GM12878 (cell line): ENCODE results near the gene BTBD10. TPM values are rescaled to one million over a fixed set of nuclear protein-coding genes. Genes with fewer than 3 reads are reported as not detected.

Experiments used
- ATAC-seq: fragments of 200-7000 bp; cut with Tn5 transposase; 3 replicates; pipeline ENCODE4 v1.9.1; 2020; ENCODE audit warnings: mild to moderate bottlenecking, moderate library complexity
- BruUV-seq: library from RNA; stranded (reverse); fragments of 400-500 nt; replicated peaks from 2 replicates; lab custom pipeline; 2021; lab: Mats Ljungman, UMichigan
- CTCF ChIA-PET: fragments of 300-600 bp; sonication (Branson Sonifier 250); formaldehyde crosslinking; extraction: SDS; loops from one replicate; lab custom pipeline; 2021; ENCODE audit warnings: inconsistent platforms; lab: Yijun Ruan, JAX
- POLR2A ChIA-PET: fragments of 350-600 bp; formaldehyde crosslinking; extraction: SDS; loops from one replicate; lab custom pipeline; 2021; ENCODE audit warnings: inconsistent platforms; lab: Charles Lee
- RAD21 ChIA-PET: fragments of 300-600 bp; sonication (Branson Sonifier 250); formaldehyde crosslinking; loops from one replicate; lab custom pipeline; 2023; ENCODE audit warnings: antibody characterized with exemption; ENCODE audit not compliant: unreplicated experiment; lab: Charles Lee
- SMC1A ChIA-PET: fragments of 300-600 bp; sonication (Branson Sonifier 250); formaldehyde crosslinking; loops from one replicate; lab custom pipeline; 2023; ENCODE audit not compliant: unreplicated experiment, uncharacterized antibody; lab: Charles Lee
- DNase-seq: peaks from one replicate; pipeline ENCODE4 v3.0.0-alpha.2; 2011; ENCODE audit warnings: low read depth, low spot score
- FAIRE-seq: peaks from 3 replicates; lab custom pipeline; 2011; peaks lifted over from hg19 to GRCh38; lab: Jason Lieb, UNC
- H2AFZ ChIP-seq: 2 replicates; pipeline ENCODE4 v1.6.0; 2011; ENCODE audit warnings: low read depth, low read length, control low read depth; ENCODE audit not compliant: control insufficient read depth
- H3K27ac ChIP-seq: 2 replicates; pipeline ENCODE4 v1.5.1; 2011; ENCODE audit warnings: control low read depth; ENCODE audit not compliant: control insufficient read depth, insufficient read depth
- H3K27me3 ChIP-seq, 2 experiments: replicated peaks in 1 of 2; 2 replicates each; pipeline versions ENCODE4 v1.6.0 to v1.6.1; 2011; ENCODE audit warnings: low read length in 1 of 2; ENCODE audit not compliant: control insufficient read depth in 2 of 2, insufficient read depth in 2 of 2
- H3K36me3 ChIP-seq, 2 experiments: 2 replicates each; pipeline ENCODE4 v1.5.1; 2011; ENCODE audit warnings: low read length in 1 of 2; ENCODE audit not compliant: control insufficient read depth in 2 of 2, insufficient read depth in 2 of 2
- H3K4me1 ChIP-seq: 2 replicates; pipeline ENCODE4 v1.6.1; 2011; ENCODE audit warnings: mild to moderate bottlenecking, low read length, moderate library complexity, mixed read lengths; ENCODE audit not compliant: control insufficient read depth, insufficient read depth
- H3K4me2 ChIP-seq: 2 replicates; pipeline ENCODE4 v1.6.0; 2011; ENCODE audit warnings: control low read depth; ENCODE audit not compliant: control insufficient read depth, insufficient read depth
- H3K4me3 ChIP-seq: fragments of 200-600 bp; sonication (generic); 2 replicates; pipeline ENCODE4 v1.5.1; 2016
- H3K79me2 ChIP-seq: 2 replicates; pipeline ENCODE4 v1.6.0; 2011; ENCODE audit warnings: low read length; ENCODE audit not compliant: control insufficient read depth, insufficient read depth
- H3K9ac ChIP-seq: 2 replicates; pipeline ENCODE4 v1.8.0; 2011; ENCODE audit warnings: low read length, control low read depth, mixed read lengths; ENCODE audit not compliant: control insufficient read depth, insufficient read depth
- H3K9me3 ChIP-seq: replicated peaks from 3 replicates; pipeline ENCODE4 v1.5.1; 2011; ENCODE audit warnings: mild to moderate bottlenecking, low read length; ENCODE audit not compliant: control insufficient read depth, insufficient read depth
- H4K20me1 ChIP-seq: 2 replicates; pipeline ENCODE4 v1.6.0; 2011; ENCODE audit not compliant: control insufficient read depth, insufficient read depth
- WGBS: methylation state at CpG from one replicate; pipeline ENCODE4 v1.1.6; 2016; ENCODE audit warnings: low lambda C conversion rate; ENCODE audit not compliant: insufficient replicate concordance, insufficient coverage; ENCODE audit errors: missing lambda C conversion rate; 5-methylcytosine and 5-hydroxymethylcytosine counted together
- in situ Hi-C: fragments of 300-500 bp; cut with MboI; formaldehyde crosslinking; loops from 9 replicates; pipeline ENCODE4 v1.14.3; 2018; ENCODE audit warnings: mixed read lengths
- intact Hi-C: fragments of 100-400 bp; cut with micrococcal nuclease; formaldehyde crosslinking; loops from one replicate; pipeline ENCODE4 v1.14.2; 2022; ENCODE audit not compliant: unreplicated experiment
- polyA plus RNA-seq, 11 experiments: library from polyadenylated mRNA; depleted of rRNA in 4 of 11; unstranded in 6 of 11; stranded (reverse) in 5 of 11; fragments of >200 nt; fragmentation: Nextera tagmentation in 4 of 11; fragmentation: Illumina TruSeq in 1 of 11; extraction: Ambion mirVana in 4 of 11; extraction: Trizol in 1 of 11; gene quantifications; 1 replicate in 1 of 11; 2 replicates in 10 of 11; pipeline versions ENCODE4 v1.2.1 to v1.2.3, GENCODE V29; 2011 to 2016; ENCODE audit warnings: inconsistent platforms in 2 of 11, missing spikeins in 2 of 11, low read depth in 1 of 11
- total RNA-seq, 4 experiments: library from RNA; depleted of rRNA in 3 of 4; stranded (reverse); fragments of >200 nt in 3 of 4; fragmentation: Illumina TruSeq in 1 of 4; extraction: Trizol in 1 of 4; gene quantifications; 2 replicates each; pipeline versions ENCODE4 v1.2.1 to v1.2.3, GENCODE V29; 2013 to 2021
- TF ChIP-seq, protein P1 (sequence below): fragments of 450-650 bp; IDR thresholded peaks from 2 replicates; pipeline ENCODE4 v1.6.1; 2016; ENCODE audit warnings: mild to moderate bottlenecking
- TF ChIP-seq, protein P2 (sequence below): fragments of 150-350 bp; IDR thresholded peaks from 2 replicates; pipeline ENCODE4 v1.6.1; 2016; ENCODE audit warnings: low read depth, low read length

The BTBD10 gene
- total and polyA plus RNA-seq, 10 of the 15 experiments (the other 5 are each of a cell fraction or from before 2014, with no cell fraction given), result 20.8 to 38.8 (median 26.9) TPM

GRCh38 chr11:13440100-13440855 is 22.7 kb downstream of the BTBD10 start:
- BruUV-seq, result no TSS peak
- TF ChIP-seq, protein P1, sequence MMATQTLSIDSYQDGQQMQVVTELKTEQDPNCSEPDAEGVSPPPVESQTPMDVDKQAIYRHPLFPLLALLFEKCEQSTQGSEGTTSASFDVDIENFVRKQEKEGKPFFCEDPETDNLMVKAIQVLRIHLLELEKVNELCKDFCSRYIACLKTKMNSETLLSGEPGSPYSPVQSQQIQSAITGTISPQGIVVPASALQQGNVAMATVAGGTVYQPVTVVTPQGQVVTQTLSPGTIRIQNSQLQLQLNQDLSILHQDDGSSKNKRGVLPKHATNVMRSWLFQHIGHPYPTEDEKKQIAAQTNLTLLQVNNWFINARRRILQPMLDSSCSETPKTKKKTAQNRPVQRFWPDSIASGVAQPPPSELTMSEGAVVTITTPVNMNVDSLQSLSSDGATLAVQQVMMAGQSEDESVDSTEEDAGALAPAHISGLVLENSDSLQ, result peak; percentile 45; the same call in 1 of the 2 replicates
- TF ChIP-seq, protein P2, sequence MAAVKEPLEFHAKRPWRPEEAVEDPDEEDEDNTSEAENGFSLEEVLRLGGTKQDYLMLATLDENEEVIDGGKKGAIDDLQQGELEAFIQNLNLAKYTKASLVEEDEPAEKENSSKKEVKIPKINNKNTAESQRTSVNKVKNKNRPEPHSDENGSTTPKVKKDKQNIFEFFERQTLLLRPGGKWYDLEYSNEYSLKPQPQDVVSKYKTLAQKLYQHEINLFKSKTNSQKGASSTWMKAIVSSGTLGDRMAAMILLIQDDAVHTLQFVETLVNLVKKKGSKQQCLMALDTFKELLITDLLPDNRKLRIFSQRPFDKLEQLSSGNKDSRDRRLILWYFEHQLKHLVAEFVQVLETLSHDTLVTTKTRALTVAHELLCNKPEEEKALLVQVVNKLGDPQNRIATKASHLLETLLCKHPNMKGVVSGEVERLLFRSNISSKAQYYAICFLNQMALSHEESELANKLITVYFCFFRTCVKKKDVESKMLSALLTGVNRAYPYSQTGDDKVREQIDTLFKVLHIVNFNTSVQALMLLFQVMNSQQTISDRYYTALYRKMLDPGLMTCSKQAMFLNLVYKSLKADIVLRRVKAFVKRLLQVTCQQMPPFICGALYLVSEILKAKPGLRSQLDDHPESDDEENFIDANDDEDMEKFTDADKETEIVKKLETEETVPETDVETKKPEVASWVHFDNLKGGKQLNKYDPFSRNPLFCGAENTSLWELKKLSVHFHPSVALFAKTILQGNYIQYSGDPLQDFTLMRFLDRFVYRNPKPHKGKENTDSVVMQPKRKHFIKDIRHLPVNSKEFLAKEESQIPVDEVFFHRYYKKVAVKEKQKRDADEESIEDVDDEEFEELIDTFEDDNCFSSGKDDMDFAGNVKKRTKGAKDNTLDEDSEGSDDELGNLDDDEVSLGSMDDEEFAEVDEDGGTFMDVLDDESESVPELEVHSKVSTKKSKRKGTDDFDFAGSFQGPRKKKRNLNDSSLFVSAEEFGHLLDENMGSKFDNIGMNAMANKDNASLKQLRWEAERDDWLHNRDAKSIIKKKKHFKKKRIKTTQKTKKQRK, result no peak
- Histone ChIP-seq H4K20me1 (no peaks in the 10 kb centered on the region), H3K27me3 (no peaks in the 10 kb centered on the region), H3K9ac (no peak overlapping the region), H3K4me2 (no peak overlapping the region), H3K9me3 (no peaks in the 10 kb centered on the region; the same call in 2 of the 3 replicates), H3K79me2 (no peaks in the 10 kb centered on the region), H3K27ac (no peak overlapping the region), H3K4me3 (no peak overlapping the region), H2AFZ (no peak overlapping the region), H3K36me3 (no peaks in the 10 kb centered on the region), H3K4me1 (no peaks in the 10 kb centered on the region)
- CTCF ChIA-PET, result interaction anchor here (0.6 to 1.2 kb wide), 5 partner anchors 21 to 248 kb away, joined by 3 to 4 read pairs (median 3); no protein-coding TSS in a partner anchor
- no peak for FAIRE-seq
- no peak for DNase-seq
- ATAC-seq, result no peak
- SMC1A ChIA-PET, result interaction anchor here (0.8 to 3.5 kb wide), 4 partner anchors 10 to 28 kb away, joined by 3 to 13 read pairs (median 4); partner anchors contain the start of gene BTBD10
- intact Hi-C loops, result no loop called here
- in situ Hi-C loops, result no loop called here
- POLR2A ChIA-PET, result interaction anchor here (1.9 kb wide), 1 partner anchor 23 kb away, joined by 11 read pairs; the partner anchor contains the start of gene BTBD10
- RAD21 ChIA-PET, result no interaction called here
- 97% methylated on average over 8 of the region's 8 CpGs for WGBS
